A673 (cell line): ENCODE data around the gene LGALS14.

Experiments used
- CTCF ChIP-seq: fragments of 300-800, 200-600 bp; sonication (generic); conservative IDR thresholded peaks from 2 replicates; pipeline ENCODE4 v1.5.1; 2017; ENCODE audit warnings: low read depth, mild to moderate bottlenecking, antibody characterized with exemption, low read length, moderate library complexity, mixed read lengths
- EZH2 ChIP-seq: fragments of 200-600 bp; sonication (generic); IDR thresholded peaks from 2 replicates; pipeline ENCODE4 v1.6.1; 2017; ENCODE audit warnings: borderline replicate concordance, low read depth, mild to moderate bottlenecking, mixed read lengths, antibody characterized with exemption, low read length; ENCODE audit not compliant: poor library complexity, severe bottlenecking

- TF ChIP-seq CTCF (no peak), EZH2 (no peak)
These were observed 1.4 kb downstream of the LGALS14 start for GRCh38 chr19:39705578-39706188.
